HG02981 (cell line): ENCODE data around the gene PARVA.
"Not testable (repeated sequence)": the region's sequence is repeated elsewhere in the genome, so short reads cannot be mapped to it uniquely, and the experiment has no call there.

ENCODE experiments used
- ATAC-seq: cut with Tn5 transposase; IDR thresholded peaks from one replicate; pipeline ENCODE4 v1.9.1; 2021; ENCODE audit warnings: mild to moderate bottlenecking, moderate library complexity; ENCODE audit not compliant: unreplicated experiment

PARVA gene

DNA sequence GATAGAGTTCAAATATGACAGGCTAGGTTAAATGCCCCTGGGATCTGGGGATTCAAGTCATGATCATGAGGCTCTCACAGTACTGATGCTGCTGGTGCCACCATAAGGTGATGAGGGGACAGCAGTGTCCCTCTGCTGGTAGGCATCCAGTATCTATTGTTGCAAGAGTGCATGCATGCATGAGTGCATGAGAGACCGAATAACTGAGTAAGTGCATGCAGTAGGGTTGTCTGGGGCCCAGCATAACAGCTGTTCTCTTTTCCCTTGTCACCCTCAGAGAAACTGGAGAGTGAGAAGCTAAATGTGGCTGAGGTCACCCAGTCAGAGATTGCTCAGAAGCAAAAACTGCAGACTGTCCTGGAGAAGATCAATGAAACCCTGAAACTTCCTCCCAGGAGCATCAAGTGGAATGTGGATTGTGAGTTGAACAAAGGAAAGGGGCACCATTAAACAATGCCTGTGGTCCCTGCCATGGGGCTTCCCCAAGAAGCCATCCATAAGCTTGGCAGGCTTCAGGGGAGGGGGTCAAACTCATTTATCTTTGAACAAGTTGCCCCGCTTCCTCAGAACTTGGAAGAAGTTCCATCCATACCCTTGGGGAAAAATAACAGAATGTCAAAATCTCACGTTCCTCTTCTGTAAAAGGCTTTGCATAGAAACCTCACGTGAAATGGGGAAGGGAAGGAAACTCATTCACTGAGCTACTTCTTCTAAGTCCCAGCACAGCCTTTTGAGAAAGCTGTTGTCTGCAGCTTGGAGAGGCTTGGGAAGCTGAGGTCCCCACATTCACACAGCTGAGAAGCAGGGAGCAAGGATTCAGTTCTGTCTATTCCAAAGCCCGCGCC, 119.0 kb downstream of the PARVA start:
- no peak for ATAC-seq

DNA sequence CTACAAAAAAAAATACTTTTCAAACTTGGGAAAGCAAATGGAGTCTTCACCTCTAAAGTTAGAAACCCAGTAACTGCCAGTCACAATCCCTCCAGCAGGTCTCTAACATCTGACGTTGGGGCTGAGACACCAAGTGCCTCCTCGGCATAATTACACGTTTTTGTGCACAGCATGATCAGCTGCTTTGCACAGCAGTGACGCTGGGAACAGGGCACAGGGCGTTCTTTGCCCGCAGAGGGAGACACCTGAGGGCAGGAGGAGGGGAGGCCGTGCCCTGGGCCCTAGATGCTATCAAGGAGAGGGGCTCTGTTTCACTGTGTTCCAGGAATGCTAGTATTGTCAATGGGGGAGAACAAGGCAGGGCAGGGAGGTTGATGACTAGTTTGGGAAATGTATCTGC, 120.1 kb downstream of the PARVA start:
- ATAC-seq: no peak

DNA sequence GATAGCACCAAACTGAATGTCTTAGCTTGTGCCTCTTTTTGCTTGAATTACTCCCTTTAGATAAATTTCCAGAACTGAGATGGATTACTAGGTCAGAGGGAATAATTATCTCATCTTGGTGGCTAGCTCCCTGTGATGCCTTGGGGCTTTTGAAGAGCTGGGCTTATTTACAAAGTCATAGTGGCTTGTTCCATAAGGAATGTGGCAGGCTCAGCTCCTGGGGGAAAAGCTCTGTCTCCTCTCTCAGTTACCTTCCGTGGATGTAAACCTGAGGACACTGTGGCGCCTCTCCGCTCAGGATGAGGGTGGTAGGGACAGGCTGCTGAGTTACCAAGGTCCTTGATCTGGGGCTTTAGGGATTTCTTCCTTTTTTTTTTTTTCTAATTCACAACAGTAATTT, 121.7 kb downstream of the PARVA start:
- no peak for ATAC-seq

DNA sequence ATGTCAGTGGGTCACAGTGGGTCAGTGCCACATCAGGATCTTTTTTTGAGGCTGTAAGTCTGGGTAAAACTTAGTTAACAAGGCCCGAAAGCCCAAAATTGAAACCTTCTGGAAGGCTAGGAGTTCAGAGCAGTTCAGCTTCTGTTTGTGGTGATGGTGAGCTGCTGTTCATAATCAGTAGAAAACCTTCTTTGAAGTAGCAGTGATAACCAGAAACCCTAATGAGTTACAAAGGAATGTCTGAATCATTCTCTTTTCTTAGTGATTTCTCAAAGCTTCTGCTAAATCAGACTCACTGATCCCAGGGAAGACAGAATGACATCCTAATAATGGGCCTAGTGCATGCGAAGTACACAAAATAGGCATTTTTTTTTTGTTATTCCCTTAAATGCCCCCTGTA, 124.7 kb downstream of the PARVA start:
- no peak for ATAC-seq

DNA sequence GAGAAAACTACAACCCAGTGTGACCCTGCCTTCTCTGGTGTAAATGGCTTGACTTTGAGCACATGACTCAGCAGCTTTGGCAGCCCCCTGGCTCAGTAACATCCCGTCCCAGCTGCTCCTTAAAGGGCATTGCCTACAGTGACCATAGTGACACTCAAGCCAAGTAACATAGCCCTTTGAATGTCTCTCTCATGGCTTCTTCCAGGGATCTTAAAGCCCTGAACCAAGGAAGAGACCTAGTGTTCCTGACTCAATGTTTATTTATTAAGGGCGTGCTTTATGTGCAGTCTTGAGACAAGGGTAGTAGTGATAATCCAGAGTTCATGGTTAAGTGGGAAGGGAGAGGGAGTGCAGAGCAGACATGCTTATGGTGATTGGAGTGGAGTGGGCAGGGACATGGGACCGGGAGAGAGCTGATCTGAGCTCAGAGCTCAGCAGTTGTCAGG, 125.7 kb downstream of the PARVA start:
- no peak for ATAC-seq

DNA sequence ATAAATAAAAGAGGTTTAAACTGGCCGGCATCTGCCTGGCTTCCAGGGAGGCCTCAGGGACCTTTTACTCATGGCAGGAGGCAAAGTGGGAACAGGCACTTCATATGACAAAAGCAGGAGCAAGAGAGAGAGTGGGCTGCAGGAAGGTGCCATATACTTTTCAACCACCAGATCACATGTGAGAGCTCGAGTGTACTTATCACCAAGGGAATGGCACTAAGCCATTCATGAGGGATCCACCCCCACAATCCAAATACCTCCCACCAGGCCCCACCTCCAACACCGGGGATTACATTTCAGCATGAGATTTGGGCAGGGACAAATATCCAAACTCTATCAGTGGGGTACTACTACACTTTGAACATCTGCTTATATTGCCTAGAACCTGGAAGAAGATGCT, 126.5 kb downstream of the PARVA start:
- no peak for ATAC-seq

DNA sequence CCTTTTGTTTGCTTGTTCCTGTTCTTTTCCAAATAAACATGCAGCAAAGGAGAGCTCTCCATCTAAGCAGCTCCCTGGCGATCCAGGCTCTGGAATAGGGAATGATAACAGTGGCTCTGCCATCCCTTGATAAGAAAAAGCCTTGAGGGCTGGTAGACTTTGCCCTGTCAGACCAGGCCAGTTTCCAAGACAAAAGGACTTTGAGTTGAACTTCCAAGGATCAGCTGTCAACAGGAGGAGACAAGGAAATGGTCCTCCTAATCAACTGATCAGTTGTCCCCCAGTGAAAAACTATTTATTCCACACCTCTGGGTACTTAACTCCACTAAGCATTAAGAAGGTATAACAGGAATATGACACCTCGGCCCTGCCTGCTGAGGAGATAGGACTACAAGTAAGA, 127.8 kb downstream of the PARVA start:
- ATAC-seq: no peak

DNA sequence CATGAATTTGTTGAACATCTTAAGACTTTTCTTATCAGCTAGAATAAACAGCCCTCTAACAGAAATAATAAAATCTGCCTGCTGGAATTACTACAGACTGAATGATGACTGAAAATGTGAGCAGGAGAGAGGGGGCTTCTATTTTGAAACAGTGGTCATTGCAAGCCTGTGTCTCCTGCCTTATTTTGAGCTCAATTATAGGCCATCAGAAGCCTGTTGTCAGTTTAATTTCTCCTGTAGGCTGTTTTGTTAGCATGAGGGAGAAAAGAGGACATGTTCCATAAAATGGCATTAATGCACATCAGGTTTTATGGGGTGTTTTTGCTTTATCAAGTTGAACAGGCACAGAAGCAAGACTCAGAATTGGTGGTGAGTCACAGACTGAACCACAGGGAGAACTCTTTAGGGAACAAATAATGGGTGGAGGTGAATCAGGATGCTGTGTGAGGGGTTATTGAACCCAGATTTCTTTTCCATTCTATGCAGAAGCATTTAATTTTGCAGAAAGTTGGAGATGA, 129.1 kb downstream of the PARVA start:
- ATAC-seq: no peak

DNA sequence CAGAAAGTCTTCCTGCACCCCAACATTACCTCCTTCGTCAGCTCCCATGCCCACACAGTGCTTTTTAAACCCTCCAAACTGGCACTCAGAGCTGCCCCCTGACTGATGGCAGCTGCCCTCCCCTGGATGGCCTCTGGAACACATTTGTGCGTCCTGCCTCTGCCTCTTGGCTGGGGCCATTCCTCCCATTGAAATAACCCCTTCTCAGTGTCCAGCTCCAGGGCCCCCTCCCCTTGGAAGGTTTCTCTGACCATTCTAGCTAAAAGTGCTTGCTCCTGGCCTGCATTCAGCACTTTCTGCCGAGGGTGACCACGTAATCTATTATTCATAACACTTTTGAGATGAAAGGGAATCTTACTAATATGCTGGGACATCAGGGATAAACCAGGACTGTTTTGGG, 130.0 kb downstream of the PARVA start:
- no peak for ATAC-seq

DNA sequence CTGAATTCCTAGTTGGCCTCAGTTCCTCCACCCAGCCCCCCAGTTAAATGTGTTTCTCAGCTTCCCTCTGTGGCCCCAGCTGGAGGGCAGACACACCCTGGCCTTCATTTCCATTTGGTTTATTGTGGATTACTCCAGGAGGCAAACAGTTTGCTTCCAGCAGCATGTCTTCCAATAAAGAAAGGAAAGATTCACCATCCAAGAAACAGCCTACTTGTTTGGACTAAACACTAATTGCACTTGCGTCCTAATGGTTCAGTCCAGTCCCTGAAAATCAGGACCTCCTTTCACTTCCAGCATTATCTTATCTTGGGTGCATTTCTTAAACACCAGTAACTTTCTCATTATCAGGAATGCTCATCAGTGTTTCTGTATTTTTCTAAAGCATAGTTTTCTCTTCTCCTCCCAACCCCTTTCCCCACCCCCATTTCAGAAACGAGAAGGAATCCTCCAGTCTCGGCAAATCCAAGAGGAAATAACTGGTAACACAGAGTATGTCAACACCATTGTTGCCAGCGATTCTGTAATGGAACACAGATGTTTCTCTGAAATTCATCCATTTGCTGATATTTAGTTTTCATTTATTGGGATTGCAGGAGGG, 130.9 kb downstream of the PARVA start:
- no peak for ATAC-seq

DNA sequence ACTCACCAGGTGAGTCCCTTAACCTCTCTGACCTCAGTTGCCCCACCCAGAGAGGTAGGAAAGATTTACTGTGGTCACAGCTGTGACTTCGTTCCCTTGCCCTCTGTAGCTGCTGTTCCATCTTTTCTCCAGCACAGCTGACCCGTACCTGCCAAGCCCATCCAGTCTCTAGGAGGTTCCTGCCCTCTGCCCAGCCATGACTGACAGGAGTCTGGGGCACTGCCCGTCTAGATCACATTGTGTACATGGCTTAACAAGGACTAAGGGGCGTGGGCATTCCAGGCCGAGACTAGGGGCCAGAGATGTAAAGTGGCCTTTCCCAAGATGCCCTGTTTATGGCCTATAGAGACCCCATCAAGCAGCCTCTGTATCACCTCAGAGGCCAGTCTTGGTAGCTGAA, 132.0 kb downstream of the PARVA start:
- ATAC-seq: no peak

DNA sequence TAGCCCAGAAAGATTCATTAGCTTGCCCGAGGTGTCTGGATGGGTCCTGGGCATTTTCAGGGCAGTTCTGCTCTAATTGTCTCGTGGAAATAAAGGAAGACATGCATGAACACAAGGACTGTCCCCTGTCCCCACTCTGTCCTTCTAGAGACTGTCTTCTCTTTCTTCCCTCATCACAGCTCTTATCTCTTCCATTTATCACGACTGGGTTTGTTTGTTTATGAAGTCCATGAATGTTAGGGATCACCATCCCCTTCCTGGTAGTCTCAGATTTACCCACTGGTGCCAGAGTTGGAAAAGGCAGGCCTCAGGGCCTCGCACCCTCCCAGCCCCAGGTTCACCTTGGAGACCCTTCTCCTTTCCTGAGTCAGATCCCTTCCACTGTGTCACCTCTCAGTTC, 134.8 kb downstream of the PARVA start:
- no peak for ATAC-seq

DNA sequence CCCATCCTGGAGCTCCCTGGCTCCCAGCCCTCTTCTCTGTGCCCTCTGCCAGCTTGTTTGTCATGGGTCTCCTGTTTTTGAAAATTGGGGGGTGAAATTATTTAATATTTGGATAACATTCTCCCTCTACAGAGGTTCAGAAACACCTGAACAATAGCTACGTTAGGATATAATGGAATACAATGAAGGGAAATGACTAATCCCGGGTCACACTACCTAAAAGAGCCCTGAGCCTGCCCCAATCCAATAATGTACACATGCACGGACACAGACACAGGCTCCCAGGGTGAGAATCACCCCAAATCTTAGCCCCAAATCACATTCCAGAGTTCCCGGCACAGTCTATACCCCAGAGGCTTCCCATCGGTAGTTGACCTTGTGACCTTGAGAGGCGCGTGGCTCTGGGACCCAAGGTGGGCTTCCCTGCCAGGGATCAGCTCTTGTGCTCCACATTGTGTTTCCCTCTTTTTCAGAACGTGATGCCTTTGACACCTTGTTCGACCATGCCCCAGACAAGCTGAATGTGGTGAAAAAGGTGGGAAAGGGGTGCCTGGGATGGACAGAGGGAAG, 135.5 kb downstream of the PARVA start:
- no peak for ATAC-seq

DNA sequence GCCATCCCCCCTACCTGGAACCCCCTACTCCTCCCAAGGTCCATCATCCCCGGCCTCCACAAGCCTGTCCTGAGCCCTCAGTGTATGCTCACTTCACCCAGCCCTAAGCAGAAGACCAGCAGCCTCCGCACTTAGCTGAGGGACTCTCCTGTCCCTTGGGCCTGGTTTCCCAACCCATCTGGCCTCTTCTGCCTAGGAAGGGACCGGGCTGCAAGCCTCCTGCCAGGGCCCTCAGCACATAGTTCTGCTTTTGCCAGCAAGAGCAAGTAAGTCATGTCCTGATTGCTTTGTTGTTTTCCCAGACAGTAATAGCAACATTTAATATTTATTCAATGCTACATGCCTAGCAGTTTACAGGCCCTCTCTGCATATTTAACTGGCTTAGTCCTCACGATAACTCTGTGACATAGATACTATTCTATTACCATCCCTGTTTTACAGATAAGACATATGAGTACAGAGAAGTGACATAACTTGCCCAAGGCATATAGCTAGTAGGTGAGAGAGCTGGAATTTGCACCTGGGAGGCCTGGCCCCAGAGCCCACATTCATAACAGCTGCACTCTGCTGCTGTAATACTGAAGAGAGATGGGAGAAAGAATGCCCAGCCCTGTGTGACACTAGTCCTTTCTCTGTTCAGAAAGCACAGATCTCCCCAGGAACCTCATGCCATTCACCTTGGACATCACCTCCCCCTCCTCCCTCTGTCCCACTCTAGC, 139.2 kb downstream of the PARVA start:
- ATAC-seq: no peak

DNA sequence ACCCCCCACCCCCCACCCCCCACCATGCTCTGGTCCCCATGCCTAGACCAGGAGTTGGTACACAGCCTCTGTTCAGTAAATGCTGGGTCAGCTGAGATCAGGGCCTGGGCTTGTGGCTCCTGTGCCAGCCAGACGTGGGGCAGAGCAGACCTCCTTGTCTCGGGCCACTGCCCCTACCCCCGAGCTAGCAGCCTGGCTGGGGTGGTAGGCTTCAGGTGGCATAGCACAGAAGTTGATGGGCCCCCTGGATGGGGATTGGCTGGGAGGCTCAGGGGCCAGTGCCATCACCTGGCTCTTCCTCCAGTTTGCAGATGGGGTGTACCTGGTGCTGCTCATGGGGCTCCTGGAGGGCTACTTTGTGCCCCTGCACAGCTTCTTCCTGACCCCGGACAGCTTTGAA, 139.9 kb downstream of the PARVA start:
- ATAC-seq: no peak

DNA sequence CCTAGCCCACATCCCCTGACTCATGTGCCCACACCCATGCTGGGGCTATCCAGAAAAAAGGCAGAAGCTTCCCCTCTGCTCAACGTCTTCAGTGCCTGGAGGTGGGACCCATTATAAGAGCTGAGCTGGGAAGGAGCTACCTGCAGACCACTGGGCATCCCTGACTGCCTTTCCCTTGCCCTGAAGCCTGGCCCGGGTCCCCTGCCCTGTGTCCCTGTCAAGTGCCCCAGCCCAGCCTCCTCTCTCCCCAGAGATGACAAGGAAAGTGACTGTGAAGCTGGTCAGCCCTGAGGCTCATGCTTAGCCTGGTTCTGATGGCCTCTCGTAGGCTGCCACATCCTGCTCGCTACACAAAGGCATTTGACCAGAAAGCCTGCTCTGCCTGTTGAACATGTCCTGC, 140.4 kb downstream of the PARVA start:
- ATAC-seq: no peak

DNA sequence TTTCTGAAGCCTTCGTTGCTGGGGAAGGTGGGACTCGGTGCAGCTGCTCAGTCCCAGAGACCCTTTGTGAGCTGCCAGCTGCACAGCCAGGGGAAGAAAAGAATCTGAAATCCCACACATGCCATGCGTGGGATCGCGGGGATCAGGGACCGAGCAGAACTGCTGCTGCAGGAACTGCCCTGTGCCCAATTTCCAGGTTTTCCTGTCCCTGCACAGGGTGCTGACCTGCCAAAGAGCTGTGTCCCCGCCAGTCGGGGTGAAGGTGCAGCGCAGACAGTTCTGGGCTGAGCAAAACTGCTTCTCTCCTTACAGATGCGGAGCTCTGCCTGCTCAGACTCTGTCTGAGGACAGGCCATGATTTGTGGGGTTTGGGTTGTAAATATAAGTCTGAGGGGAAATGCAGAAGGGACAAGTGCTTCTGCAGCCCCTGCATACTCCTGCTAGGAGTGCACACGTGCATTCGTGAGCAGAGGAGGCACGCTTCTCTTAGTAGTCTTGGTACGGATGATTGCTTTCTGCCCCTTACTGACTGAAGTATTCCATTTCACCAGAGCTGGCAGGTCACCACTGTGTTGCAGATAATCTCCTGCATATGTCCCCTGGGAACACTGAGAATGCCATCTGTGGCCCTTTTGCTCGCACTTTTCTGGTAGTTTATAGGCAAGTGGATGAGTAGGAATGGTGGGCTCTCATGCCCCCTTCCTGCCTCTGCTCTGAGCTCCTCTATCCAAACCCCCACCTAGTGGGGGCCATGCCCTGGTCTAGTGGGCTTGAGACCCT, 141.4 kb downstream of the PARVA start:
- no peak for ATAC-seq

DNA sequence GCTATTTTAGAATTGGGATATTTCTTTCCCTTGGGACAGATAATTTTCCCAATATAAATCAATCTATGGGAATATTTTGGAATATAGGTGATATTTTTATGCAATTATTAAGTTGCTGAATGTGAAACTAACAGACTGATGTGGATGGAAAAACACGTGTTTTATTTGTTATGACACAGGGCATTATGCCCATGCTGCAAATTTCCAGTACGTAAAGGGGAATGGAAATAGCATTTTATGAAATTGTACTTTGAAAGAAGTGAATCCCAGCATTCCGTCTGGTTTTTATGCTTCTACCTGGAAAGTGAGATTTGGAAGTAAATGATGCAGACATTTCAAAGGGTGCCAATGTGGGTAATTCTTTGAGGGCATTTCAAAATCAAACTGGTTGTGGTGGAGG, 142.7 kb downstream of the PARVA start:
- ATAC-seq: no peak

DNA sequence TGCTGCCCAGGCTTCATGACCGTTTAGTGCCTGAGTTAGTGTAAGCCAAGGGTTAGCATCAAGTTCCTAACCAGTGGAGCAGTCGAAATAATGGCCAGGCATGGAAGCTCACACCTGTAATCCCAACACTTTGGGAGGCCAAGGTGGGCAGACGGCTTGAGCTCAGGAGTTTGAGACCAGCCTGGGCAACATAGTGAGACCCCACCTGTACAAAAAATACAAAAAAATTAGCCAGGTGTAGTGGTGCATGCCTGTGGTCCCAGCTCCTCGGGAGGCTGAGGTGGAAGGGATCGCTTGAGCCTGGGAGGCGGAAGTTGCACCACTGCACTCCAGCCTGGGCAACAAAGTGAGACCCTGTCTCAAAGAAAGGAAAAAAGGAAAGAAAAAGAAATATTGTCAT, 143.2 kb downstream of the PARVA start:
- not testable (repeated sequence) for ATAC-seq

DNA sequence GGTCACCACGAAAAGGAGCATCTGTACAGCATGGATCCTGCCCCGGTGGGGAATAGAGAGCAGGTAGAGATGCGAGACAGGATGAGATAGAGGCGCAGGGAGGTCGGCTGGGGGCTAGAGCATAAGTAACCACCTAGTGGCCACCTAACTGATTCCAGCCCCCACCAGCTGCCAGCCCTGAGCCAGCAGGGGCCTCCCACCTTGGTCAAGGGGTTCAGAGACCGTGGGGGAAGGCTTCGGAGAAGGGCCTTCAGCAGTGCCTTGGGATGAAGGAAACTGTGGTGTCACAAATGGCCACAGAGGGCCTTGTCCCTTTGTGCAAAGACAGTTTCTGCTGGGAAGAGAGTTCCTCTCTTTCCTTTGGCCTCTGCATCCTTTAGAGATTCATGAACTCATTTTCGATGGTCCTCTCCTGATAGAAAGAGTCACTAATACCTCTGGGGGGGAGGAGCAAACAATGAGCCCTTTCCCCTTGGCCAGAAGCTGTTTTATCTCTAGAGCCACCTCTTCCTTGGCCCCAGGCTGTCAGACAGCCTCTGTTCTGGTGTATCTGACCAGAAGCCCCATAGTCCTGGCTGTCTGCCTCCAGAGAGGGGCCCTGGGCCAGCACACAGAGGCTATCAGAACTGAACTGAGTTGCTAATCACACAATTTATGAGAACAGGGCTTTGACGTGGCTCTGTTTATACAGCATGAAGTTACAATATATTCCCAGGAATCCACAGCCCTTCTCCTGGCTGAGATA, 146.0 kb downstream of the PARVA start:
- ATAC-seq: no peak
